Neural cell (in vitro differentiated cells): ENCODE data around the gene FILIP1. TPM values are rescaled to one million over a fixed set of nuclear protein-coding genes. Genes with fewer than 3 reads are reported as not detected.

Experiments
- H2AFZ ChIP-seq: fragments of 200-600, 300-800 bp; sonication (generic), shearing (Covaris generic); 2 replicates; pipeline ENCODE4 v1.6.0; 2014; ENCODE audit warnings: low read depth, mild to moderate bottlenecking, antibody characterized with exemption, low read length, moderate library complexity
- H3F3A ChIP-seq: fragments of 200-600 bp; shearing (Covaris generic); 2 replicates; pipeline ENCODE4 v1.6.1; 2016; ENCODE audit warnings: mild to moderate bottlenecking, moderate library complexity, mixed read lengths, antibody characterized with exemption, low read length; ENCODE audit not compliant: insufficient read depth, poor library complexity, severe bottlenecking
- H3K27ac ChIP-seq: fragments of 200-600, 300-800 bp; sonication (generic), shearing (Covaris generic); 2 replicates; pipeline ENCODE4 v1.5.1; 2014; ENCODE audit warnings: mild to moderate bottlenecking, low read length, moderate library complexity
- H3K27me3 ChIP-seq: fragments of 300-800, 200-600 bp; sonication (generic), shearing (Covaris generic); 2 replicates; pipeline ENCODE4 v1.6.0; 2014; ENCODE audit warnings: mild to moderate bottlenecking, low read depth, low read length, moderate library complexity; ENCODE audit not compliant: insufficient read depth
- H3K36me3 ChIP-seq: fragments of 300-800, 200-600 bp; sonication (generic), shearing (Covaris generic); 2 replicates; pipeline ENCODE4 v1.5.1; 2014; ENCODE audit warnings: mild to moderate bottlenecking, antibody characterized with exemption, low read length, moderate library complexity; ENCODE audit not compliant: insufficient read depth
- H3K4me2 ChIP-seq: fragments of 300-800, 200-600 bp; sonication (generic), shearing (Covaris generic); 2 replicates; pipeline ENCODE4 v1.6.0; 2014; ENCODE audit warnings: mild to moderate bottlenecking, low read length
- H3K4me3 ChIP-seq: fragments of 300-800, 200-600 bp; sonication (generic), shearing (Covaris generic); 2 replicates; pipeline ENCODE4 v1.5.1; 2014; ENCODE audit warnings: mild to moderate bottlenecking, low read length, moderate library complexity
- H3K79me2 ChIP-seq: fragments of 200-600 bp; shearing (Covaris generic); replicated peaks from 2 replicates; pipeline ENCODE4 v1.6.0; 2014; ENCODE audit warnings: mild to moderate bottlenecking, low read length, moderate library complexity; ENCODE audit not compliant: insufficient read depth
- H3K9ac ChIP-seq: fragments of 300-800, 200-600 bp; sonication (generic), shearing (Covaris generic); 2 replicates; pipeline ENCODE4 v1.6.1; 2016; ENCODE audit warnings: mild to moderate bottlenecking, low read length, mixed read lengths
- H3K9me2 ChIP-seq: fragments of 200-600 bp; shearing (Covaris generic); 2 replicates; pipeline ENCODE4 v1.6.1; 2016; ENCODE audit warnings: mild to moderate bottlenecking, low read length, mixed read lengths; ENCODE audit not compliant: insufficient read depth
- H3K9me3 ChIP-seq: fragments of 200-600, 300-800 bp; sonication (generic), shearing (Covaris generic); 2 replicates; pipeline ENCODE4 v1.6.1; 2016; ENCODE audit warnings: mild to moderate bottlenecking, mixed run types, low read length, moderate library complexity, mixed read lengths
- H4K20me1 ChIP-seq: fragments of 200-600 bp; shearing (Covaris generic); 2 replicates; pipeline ENCODE4 v1.6.1; 2016; ENCODE audit warnings: mild to moderate bottlenecking, mixed run types; ENCODE audit not compliant: insufficient read depth
- EP300 ChIP-seq: fragments of 450-650 bp; conservative IDR thresholded peaks from 2 replicates; pipeline ENCODE4 v1.6.1; 2014; ENCODE audit warnings: antibody characterized with exemption, mild to moderate bottlenecking, moderate library complexity; ENCODE audit not compliant: poor library complexity, severe bottlenecking
- EZH2 ChIP-seq: fragments of 200-600, 300-800 bp; shearing (Covaris generic), sonication (generic); IDR thresholded peaks from 2 replicates; pipeline ENCODE4 v1.6.1; 2014; ENCODE audit warnings: antibody characterized with exemption, low read length, borderline replicate concordance, mild to moderate bottlenecking; ENCODE audit not compliant: insufficient read depth, poor library complexity, severe bottlenecking
- MXI1 ChIP-seq: fragments of 450-650 bp; conservative IDR thresholded peaks from 2 replicates; pipeline ENCODE4 v1.6.1; 2014; ENCODE audit warnings: antibody characterized with exemption, mild to moderate bottlenecking; ENCODE audit not compliant: poor library complexity, severe bottlenecking
- POLR2AphosphoS5 ChIP-seq: IDR thresholded peaks from 2 replicates; pipeline ENCODE4 v1.6.1; 2012
- RAD21 ChIP-seq: fragments of 450-650 bp; conservative IDR thresholded peaks from 2 replicates; pipeline ENCODE4 v1.6.1; 2014; ENCODE audit warnings: antibody characterized with exemption, mild to moderate bottlenecking, moderate library complexity
- SMC3 ChIP-seq: fragments of 450-650 bp; conservative IDR thresholded peaks from 2 replicates; pipeline ENCODE4 v1.6.1; 2014; ENCODE audit warnings: antibody characterized with exemption, mild to moderate bottlenecking, moderate library complexity; ENCODE audit not compliant: poor library complexity
- TAF1 ChIP-seq: IDR thresholded peaks from 2 replicates; pipeline ENCODE4 v1.6.1; 2012; ENCODE audit warnings: low read depth
- polyA plus RNA-seq: library from polyadenylated mRNA; depleted of rRNA; stranded (reverse); fragments of >200 nt; gene quantifications from 2 replicates; pipeline ENCODE4 v1.2.3, GENCODE V29; 2014
- TF ChIP-seq, protein P1 (sequence below): fragments of 450-650 bp; IDR thresholded peaks from 2 replicates; pipeline ENCODE4 v1.5.1; 2014; ENCODE audit warnings: antibody characterized with exemption, mild to moderate bottlenecking, moderate library complexity; ENCODE audit not compliant: poor library complexity, severe bottlenecking
- TF ChIP-seq, protein P2 (sequence below): IDR thresholded peaks from 2 replicates; pipeline ENCODE4 v1.6.1; 2012; ENCODE audit warnings: borderline replicate concordance

The FILIP1 gene
- polyA plus RNA-seq, 1 donor from 2014 or later: 1.4 TPM

- Histone ChIP-seq H3K79me2 (no peaks in the 10 kb centered on the region), H3K4me2 (no peak overlapping the region)
- TF ChIP-seq TAF1 (no peak), EZH2 (no peak), MXI1 (no peak), RAD21 (no peak), POLR2AphosphoS5 (no peak), SMC3 (no peak), EP300 (no peak)
- TF ChIP-seq, protein P1, sequence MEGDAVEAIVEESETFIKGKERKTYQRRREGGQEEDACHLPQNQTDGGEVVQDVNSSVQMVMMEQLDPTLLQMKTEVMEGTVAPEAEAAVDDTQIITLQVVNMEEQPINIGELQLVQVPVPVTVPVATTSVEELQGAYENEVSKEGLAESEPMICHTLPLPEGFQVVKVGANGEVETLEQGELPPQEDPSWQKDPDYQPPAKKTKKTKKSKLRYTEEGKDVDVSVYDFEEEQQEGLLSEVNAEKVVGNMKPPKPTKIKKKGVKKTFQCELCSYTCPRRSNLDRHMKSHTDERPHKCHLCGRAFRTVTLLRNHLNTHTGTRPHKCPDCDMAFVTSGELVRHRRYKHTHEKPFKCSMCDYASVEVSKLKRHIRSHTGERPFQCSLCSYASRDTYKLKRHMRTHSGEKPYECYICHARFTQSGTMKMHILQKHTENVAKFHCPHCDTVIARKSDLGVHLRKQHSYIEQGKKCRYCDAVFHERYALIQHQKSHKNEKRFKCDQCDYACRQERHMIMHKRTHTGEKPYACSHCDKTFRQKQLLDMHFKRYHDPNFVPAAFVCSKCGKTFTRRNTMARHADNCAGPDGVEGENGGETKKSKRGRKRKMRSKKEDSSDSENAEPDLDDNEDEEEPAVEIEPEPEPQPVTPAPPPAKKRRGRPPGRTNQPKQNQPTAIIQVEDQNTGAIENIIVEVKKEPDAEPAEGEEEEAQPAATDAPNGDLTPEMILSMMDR: no peak
- TF ChIP-seq, protein P2, sequence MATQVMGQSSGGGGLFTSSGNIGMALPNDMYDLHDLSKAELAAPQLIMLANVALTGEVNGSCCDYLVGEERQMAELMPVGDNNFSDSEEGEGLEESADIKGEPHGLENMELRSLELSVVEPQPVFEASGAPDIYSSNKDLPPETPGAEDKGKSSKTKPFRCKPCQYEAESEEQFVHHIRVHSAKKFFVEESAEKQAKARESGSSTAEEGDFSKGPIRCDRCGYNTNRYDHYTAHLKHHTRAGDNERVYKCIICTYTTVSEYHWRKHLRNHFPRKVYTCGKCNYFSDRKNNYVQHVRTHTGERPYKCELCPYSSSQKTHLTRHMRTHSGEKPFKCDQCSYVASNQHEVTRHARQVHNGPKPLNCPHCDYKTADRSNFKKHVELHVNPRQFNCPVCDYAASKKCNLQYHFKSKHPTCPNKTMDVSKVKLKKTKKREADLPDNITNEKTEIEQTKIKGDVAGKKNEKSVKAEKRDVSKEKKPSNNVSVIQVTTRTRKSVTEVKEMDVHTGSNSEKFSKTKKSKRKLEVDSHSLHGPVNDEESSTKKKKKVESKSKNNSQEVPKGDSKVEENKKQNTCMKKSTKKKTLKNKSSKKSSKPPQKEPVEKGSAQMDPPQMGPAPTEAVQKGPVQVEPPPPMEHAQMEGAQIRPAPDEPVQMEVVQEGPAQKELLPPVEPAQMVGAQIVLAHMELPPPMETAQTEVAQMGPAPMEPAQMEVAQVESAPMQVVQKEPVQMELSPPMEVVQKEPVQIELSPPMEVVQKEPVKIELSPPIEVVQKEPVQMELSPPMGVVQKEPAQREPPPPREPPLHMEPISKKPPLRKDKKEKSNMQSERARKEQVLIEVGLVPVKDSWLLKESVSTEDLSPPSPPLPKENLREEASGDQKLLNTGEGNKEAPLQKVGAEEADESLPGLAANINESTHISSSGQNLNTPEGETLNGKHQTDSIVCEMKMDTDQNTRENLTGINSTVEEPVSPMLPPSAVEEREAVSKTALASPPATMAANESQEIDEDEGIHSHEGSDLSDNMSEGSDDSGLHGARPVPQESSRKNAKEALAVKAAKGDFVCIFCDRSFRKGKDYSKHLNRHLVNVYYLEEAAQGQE: no peak
Observed at GRCh38 chr6:75331151-75331550, 162.4 kb downstream of the FILIP1 start.

DNA sequence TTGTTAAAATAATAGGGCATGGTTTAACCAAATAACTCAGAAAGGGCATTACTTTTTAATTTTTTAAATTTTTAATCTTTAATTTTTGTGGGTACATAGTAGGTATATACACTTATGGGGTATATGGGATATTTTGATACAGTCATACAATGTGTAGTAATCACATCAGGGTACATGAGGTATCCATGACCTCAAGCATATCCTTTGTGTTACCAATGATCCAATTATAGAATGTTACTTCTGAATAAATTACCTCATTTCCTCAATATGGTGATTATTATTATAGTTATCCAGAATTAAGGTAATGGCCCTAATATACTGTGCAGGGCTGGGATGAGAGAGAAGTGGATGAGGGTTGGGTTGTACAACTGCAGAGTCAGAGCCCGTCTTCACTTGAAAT lies 163.9 kb downstream of the FILIP1 start:
- no peaks in the 10 kb centered on the region for H3K9me3 ChIP-seq
- no peak overlapping the region for H3K9ac ChIP-seq
- no peaks in the 10 kb centered on the region for H3K36me3 ChIP-seq
- no peaks in the 10 kb centered on the region for H4K20me1 ChIP-seq
- H3K9me2 ChIP-seq: no peaks in the 10 kb centered on the region
- no peak overlapping the region for H3K4me2 ChIP-seq
- H3K27me3 ChIP-seq: no peaks in the 10 kb centered on the region
- no peak overlapping the region for H3K27ac ChIP-seq
- no peaks in the 10 kb centered on the region for H3K79me2 ChIP-seq
- no peaks in the 10 kb centered on the region for H3F3A ChIP-seq
- TF ChIP-seq TAF1 (no peak), EP300 (no peak), RAD21 (no peak), EZH2 (no peak), POLR2AphosphoS5 (no peak), SMC3 (no peak)
- TF ChIP-seq, protein P2: no peak
- no peak overlapping the region for H3K4me3 ChIP-seq
- H2AFZ ChIP-seq: no peak overlapping the region

More at GRCh38 chr6:75331151-75331550, 162.4 kb downstream of the FILIP1 start:
- no peaks in the 10 kb centered on the region for H3K9me3 ChIP-seq
- no peaks in the 10 kb centered on the region for H4K20me1 ChIP-seq
- no peak overlapping the region for H3K9ac ChIP-seq
- no peaks in the 10 kb centered on the region for H3F3A ChIP-seq
- no peaks in the 10 kb centered on the region for H3K36me3 ChIP-seq
- H3K9me2 ChIP-seq: no peaks in the 10 kb centered on the region
- no peak overlapping the region for H3K4me3 ChIP-seq
- no peak overlapping the region for H3K27ac ChIP-seq
- H2AFZ ChIP-seq: no peak overlapping the region
- no peaks in the 10 kb centered on the region for H3K27me3 ChIP-seq
